ENCODE data around the gene TMEM245.

GRCh38 chr9:109010746-109011145 lies 109.0 kb downstream of the TMEM245 start:
- TF ChIP-seq CTCF (IDR thresholded peaks at IDR 0.05; ENCODE audit: insufficient read depth, low read depth, low read length) (no peak), EZH2 (IDR thresholded peaks at IDR 0.05; ENCODE audit: insufficient read depth, low read length) (no peak)
